ENCODE data around the gene FUT7. TPM values are rescaled to one million over a fixed set of nuclear protein-coding genes. Genes with fewer than 3 reads are reported as not detected.

Gene FUT7
- total RNA-seq, 1 experiment from 2014 or later = not detected

DNA sequence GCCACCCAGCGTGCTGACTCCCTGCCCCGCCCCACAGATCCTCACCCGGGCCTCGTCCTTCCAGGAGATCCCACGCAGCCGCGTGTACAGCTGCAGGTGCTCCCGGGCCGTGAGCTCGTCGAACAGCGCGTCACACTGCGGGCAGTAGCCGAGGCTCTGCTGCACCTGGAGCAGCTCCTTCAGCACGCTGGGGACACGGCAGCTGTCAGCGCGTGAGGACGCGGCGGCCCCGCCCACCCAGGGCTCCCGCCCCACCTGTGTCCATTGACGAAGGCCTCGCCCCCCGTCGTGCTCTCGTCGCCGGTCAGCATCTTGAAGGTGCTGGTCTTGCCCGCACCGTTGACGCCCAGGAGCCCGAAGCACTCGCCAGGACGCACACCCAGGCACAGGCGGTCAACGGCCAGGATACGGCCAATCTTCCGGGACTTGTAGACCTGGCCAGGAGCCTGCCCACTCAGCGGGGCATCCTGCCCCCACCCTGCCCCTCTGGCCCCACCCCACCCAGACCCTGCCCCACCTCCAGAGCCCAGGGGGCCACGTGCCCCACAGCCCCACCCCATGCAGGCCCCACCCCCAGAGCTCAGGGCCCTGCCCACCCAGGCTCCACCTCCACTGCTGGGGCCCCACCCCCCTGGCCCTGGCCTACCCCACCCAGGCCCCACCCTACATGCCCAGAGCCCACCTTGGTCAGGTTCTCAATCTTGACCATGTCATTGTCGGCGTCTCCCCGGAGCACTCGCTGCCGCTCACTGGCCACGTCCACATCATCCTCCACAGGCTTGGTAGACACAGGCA is 21.8 kb downstream of the FUT7 start:
- BruUV-seq (replicated peaks) = no TSS peak
- Histone ChIP-seq H3K36me3 (ENCODE audit: control insufficient read depth in 1 of 2, insufficient read depth in 2 of 2, low read length in 2 of 2) (peaks cover 5 to 15% of the 10 kb centered on the region in 2 experiments; a peak in 3 of 4 replicates), H3K9me3 (ENCODE audit: control insufficient read depth in 1 of 2, insufficient read depth in 1 of 2, low read depth in 1 of 2, low read length in 2 of 2) (peaks cover 0 to 3% of the 10 kb centered on the region in 2 experiments; a peak in 1 of 4 replicates), H3K4me3 (replicated peaks in 1 of 2; ENCODE audit: low read depth in 1 of 2, low read length in 2 of 2) (no peak overlapping the region), H3K4me1 (ENCODE audit: control insufficient read depth in 1 of 2, insufficient read depth in 2 of 2, low read length in 2 of 2) (no peaks in the 10 kb centered on the region), H3K27ac (ENCODE audit: low read depth, low read length) (no peak overlapping the region), H3K79me2 (ENCODE audit: insufficient read depth, low read length) (no peaks in the 10 kb centered on the region), H4K20me1 (ENCODE audit: insufficient read depth) (no peaks in the 10 kb centered on the region), H3K27me3 (ENCODE audit: insufficient read depth, low read length) (no peaks in the 10 kb centered on the region), H3K9ac (ENCODE audit: low read length) (no peak overlapping the region), H3K9me2 (ENCODE audit: insufficient read depth) (no peaks in the 10 kb centered on the region), H3K4me2 (ENCODE audit: low read length) (no peak overlapping the region), H2AFZ (ENCODE audit: low read depth, low read length, poor library complexity, severe bottlenecking) (no peak overlapping the region)
- ChIA-PET RAD21 (ENCODE audit: low non-redundant PET in 1 of 2, low total read pairs in 2 of 2, uncharacterized antibody in 2 of 2, unreplicated experiment in 2 of 2) (interaction anchor here in 1 of 2 experiments (0.6 kb wide), 1 partner anchor 62 kb away, joined by 3 read pairs; no protein-coding TSS in a partner anchor), CTCF (no interaction called here), POLR2A (interaction anchor here (0.6 kb wide), 1 partner anchor 59 kb away, joined by 4 read pairs; no protein-coding TSS in a partner anchor)
- intact Hi-C loops (cut with micrococcal nuclease) = no loop called here
- DNase-seq (ENCODE audit: low read depth, low spot score) (no peak), ATAC-seq (peak; percentile 38; the same call in 1 of the 2 replicates)
- TF ChIP-seq, protein P1, sequence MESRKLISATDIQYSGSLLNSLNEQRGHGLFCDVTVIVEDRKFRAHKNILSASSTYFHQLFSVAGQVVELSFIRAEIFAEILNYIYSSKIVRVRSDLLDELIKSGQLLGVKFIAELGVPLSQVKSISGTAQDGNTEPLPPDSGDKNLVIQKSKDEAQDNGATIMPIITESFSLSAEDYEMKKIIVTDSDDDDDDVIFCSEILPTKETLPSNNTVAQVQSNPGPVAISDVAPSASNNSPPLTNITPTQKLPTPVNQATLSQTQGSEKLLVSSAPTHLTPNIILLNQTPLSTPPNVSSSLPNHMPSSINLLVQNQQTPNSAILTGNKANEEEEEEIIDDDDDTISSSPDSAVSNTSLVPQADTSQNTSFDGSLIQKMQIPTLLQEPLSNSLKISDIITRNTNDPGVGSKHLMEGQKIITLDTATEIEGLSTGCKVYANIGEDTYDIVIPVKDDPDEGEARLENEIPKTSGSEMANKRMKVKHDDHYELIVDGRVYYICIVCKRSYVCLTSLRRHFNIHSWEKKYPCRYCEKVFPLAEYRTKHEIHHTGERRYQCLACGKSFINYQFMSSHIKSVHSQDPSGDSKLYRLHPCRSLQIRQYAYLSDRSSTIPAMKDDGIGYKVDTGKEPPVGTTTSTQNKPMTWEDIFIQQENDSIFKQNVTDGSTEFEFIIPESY (IDR thresholded peaks at IDR 0.05; ENCODE audit: extremely low read depth, insufficient replicate concordance, low read length) = no peak
- TF ChIP-seq RAD21 (IDR thresholded peaks at IDR 0.05; ENCODE audit: low read depth) = no peak
- no peak for TF ChIP-seq SP1 (IDR thresholded peaks at IDR 0.05; ENCODE audit: low read depth)
- no peak for TF ChIP-seq SRF (IDR thresholded peaks at IDR 0.05; ENCODE audit: low read depth)
- no peak for TF ChIP-seq ZFX (IDR thresholded peaks at IDR 0.05)

DNA sequence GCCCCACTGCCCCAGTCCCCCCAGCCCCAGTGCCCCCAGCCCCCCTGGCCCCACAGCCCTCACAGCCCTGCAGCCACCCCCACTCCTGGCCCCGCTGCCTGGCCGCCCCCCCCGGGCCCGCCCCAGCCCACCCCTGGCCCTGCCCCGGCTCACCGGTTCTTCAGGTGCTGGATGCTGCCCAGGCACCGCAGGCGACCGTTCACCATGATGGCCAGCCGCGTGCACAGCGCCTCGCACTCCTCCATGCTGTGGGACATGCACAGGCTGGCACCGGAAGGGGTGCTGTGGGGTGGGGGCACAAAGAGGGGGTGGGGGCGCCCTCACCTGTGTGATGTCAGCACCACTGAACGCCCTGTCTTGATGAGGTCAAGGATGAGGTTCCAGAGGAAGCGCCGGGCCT is 22.7 kb downstream of the FUT7 start:
- Histone ChIP-seq H3K9ac (ENCODE audit: low read length) (no peak overlapping the region), H3K4me1 (ENCODE audit: control insufficient read depth in 1 of 2, insufficient read depth in 2 of 2, low read length in 2 of 2) (no peaks in the 10 kb centered on the region), H3K9me3 (ENCODE audit: control insufficient read depth in 1 of 2, insufficient read depth in 1 of 2, low read depth in 1 of 2, low read length in 2 of 2) (peaks cover 0 to 4% of the 10 kb centered on the region in 2 experiments; a peak in 1 of 4 replicates), H3K4me3 (replicated peaks in 1 of 2; ENCODE audit: low read depth in 1 of 2, low read length in 2 of 2) (no peak overlapping the region), H3K79me2 (ENCODE audit: insufficient read depth, low read length) (no peaks in the 10 kb centered on the region), H3K36me3 (ENCODE audit: control insufficient read depth in 1 of 2, insufficient read depth in 2 of 2, low read length in 2 of 2) (peaks cover 3 to 6% of the 10 kb centered on the region in 2 experiments; a peak in 3 of 4 replicates), H3K27ac (ENCODE audit: low read depth, low read length) (no peak overlapping the region), H3K27me3 (ENCODE audit: insufficient read depth, low read length) (no peaks in the 10 kb centered on the region), H3K4me2 (ENCODE audit: low read length) (no peak overlapping the region), H2AFZ (ENCODE audit: low read depth, low read length, poor library complexity, severe bottlenecking) (no peak overlapping the region), H3K9me2 (ENCODE audit: insufficient read depth) (no peaks in the 10 kb centered on the region), H4K20me1 (ENCODE audit: insufficient read depth) (no peaks in the 10 kb centered on the region)
- intact Hi-C loops (cut with micrococcal nuclease) = no loop called here
- CTCF ChIA-PET = no interaction called here
- no TSS peak for BruUV-seq (replicated peaks)
- RAD21 ChIA-PET (ENCODE audit: low non-redundant PET in 1 of 2, low total read pairs in 2 of 2, uncharacterized antibody in 2 of 2, unreplicated experiment in 2 of 2) = no interaction called here
- no peak for ATAC-seq
- POLR2A ChIA-PET = no interaction called here
- TF ChIP-seq EGR1 (IDR thresholded peaks at IDR 0.05; ENCODE audit: low read depth) = no peak
- TF ChIP-seq SIN3A (IDR thresholded peaks at IDR 0.05; ENCODE audit: low read depth) = no peak
- no peak for TF ChIP-seq SRF (IDR thresholded peaks at IDR 0.05; ENCODE audit: low read depth)
- no peak for TF ChIP-seq JUND (IDR thresholded peaks at IDR 0.05)
- no peak for TF ChIP-seq CBX3 (IDR thresholded peaks at IDR 0.05; ENCODE audit: low read depth)
- TF ChIP-seq, protein P2, sequence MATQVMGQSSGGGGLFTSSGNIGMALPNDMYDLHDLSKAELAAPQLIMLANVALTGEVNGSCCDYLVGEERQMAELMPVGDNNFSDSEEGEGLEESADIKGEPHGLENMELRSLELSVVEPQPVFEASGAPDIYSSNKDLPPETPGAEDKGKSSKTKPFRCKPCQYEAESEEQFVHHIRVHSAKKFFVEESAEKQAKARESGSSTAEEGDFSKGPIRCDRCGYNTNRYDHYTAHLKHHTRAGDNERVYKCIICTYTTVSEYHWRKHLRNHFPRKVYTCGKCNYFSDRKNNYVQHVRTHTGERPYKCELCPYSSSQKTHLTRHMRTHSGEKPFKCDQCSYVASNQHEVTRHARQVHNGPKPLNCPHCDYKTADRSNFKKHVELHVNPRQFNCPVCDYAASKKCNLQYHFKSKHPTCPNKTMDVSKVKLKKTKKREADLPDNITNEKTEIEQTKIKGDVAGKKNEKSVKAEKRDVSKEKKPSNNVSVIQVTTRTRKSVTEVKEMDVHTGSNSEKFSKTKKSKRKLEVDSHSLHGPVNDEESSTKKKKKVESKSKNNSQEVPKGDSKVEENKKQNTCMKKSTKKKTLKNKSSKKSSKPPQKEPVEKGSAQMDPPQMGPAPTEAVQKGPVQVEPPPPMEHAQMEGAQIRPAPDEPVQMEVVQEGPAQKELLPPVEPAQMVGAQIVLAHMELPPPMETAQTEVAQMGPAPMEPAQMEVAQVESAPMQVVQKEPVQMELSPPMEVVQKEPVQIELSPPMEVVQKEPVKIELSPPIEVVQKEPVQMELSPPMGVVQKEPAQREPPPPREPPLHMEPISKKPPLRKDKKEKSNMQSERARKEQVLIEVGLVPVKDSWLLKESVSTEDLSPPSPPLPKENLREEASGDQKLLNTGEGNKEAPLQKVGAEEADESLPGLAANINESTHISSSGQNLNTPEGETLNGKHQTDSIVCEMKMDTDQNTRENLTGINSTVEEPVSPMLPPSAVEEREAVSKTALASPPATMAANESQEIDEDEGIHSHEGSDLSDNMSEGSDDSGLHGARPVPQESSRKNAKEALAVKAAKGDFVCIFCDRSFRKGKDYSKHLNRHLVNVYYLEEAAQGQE (IDR thresholded peaks at IDR 0.05; ENCODE audit: low read depth) = no peak
- TF ChIP-seq POLR2A (IDR thresholded peaks at IDR 0.05; ENCODE audit: borderline replicate concordance, extremely low read depth, insufficient read depth, insufficient read length) = no peak
- TF ChIP-seq EZH2phosphoT487 (IDR thresholded peaks at IDR 0.05; ENCODE audit: borderline replicate concordance) = no peak
- TF ChIP-seq, protein P1 (IDR thresholded peaks at IDR 0.05; ENCODE audit: extremely low read depth, insufficient replicate concordance, low read length) = no peak
- no peak for DNase-seq (ENCODE audit: low read depth, low spot score)
